Measurements from ENCODE around the gene COL4A2.
A peak's percentile ranks its signal among the peaks of the same experiment; 100 is the strongest.

Gene COL4A2

DNA sequence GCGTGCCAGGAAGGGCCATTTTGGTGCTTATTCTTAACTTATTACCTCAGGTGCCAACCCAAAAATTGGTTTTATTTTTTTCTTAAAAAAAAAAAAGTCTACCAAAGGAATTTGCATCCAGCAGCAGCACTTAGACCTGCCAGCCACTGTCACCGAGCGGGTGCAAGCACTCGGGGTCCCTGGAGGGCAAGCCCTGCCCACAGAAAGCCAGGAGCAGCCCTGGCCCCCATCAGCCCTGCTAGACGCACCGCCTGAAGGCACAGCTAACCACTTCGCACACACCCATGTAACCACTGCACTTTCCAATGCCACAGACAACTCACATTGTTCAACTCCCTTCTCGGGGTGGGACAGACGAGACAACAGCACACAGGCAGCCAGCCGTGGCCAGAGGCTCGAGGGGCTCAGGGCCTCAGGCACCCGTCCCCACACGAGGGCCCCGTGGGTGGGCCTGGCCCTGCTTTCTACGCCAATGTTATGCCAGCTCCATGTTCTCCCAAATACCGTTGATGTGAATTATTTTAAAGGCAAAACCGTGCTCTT is 205.2 kb downstream of the COL4A2 start:
- DNase-seq: no peak

DNA sequence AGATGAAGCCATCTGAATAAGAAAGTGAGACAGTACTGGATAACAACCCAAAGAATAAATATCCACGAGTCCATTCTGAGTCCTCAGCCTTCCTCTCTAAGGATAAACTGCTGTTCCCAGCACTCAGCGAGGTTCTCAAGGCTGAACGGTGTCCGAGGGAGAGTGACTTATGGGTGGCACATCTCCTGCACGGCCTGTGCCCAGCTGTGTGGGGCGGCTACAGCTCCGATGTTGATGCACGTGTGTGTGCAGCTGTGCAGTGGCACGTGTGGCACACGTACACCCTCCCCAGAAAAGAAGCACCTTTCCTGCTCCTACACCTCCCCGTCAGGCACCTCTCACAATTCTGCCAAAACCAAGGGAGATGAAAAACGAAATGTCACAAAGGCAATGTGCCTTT is 209.4 kb downstream of the COL4A2 start:
- no peak for DNase-seq

DNA sequence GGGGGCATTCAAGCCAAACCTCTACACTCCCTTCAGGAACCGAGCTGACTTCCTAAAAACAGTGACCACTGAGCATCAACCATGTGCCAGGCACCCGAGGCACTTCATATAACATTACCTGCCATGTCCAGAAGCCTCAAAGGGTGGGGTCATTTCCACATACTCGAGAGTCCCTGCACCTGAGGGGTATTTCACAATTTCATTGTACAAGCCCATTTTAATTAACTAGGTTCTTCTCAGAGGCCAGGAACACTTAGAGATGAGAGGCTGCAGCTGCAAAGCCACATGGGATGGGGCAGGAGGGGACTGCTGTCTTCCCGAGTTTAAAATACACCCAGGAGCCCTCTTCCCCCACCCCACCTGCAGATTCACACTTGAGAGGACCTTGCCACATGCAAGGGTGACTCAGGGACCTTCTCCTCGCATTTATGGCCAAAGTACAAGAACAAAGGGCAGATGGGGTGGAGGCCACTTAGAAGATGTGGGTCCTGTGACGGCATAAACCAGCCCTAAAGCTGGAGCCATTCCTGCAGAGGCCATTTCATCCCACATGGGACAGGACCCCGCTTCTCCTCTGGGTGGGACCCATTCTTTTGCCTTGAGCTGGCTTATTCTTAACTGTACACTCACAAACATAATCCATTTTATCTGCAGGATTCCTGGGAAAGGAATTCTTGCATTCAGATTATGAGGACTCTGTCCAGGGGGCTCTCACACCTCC is 210.6 kb downstream of the COL4A2 start:
- DNase-seq: no peak

DNA sequence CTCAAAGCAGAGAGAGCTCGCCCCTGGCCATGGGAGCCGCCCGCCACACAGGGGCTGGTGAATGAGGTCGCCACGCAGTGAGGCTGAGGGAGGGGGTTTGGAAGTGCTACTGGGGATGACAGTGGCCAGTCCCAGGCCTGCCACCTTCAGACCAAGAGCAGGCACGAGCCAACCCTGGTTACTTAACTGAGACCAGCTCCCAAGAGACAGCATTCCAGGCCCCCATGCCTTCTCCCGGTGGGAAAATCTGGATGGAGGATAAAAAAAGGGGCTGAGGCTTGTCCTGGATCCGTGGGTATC is 211.1 kb downstream of the COL4A2 start:
- DNase-seq: no peak

DNA sequence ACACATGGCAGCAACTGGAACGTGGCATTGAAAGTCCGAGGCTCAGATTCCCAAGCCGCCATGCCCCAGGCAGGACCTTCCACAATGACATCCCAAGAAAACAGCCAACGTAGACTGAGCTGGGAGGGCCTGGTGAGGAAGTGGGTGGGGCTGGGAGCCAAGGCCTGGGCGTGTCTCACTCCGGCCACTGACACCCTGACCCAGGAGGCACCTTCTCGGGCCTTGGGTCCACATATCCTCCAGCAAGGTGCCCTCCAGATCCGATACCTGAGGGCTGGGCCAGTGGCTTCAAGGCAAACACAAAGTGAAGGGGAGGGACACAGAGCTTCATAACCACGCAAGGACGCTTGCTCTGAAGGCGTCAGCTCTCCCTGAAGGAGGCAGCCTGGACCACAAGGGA is 211.5 kb downstream of the COL4A2 start:
- no peak for DNase-seq

DNA sequence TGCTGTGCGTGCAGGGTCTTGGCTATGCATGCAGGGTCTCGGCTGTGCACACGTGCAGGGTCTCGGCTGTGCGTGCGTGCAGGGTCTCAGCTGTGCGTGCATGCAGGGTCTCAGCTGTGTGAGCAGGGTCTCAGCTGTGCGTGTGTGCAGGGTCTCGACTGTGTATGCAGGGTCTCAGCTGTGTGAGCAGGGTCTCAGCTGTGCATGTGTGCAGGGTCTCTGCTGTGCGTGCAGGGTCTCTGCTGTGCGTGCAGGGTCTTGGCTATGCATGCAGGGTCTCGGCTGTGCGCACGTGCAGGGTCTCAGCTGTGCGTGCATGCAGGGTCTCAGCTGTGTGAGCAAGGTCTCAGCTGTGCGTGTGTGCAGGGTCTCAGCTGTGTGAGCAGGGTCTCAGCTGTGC is 212.0 kb downstream of the COL4A2 start:
- no peak for DNase-seq

DNA sequence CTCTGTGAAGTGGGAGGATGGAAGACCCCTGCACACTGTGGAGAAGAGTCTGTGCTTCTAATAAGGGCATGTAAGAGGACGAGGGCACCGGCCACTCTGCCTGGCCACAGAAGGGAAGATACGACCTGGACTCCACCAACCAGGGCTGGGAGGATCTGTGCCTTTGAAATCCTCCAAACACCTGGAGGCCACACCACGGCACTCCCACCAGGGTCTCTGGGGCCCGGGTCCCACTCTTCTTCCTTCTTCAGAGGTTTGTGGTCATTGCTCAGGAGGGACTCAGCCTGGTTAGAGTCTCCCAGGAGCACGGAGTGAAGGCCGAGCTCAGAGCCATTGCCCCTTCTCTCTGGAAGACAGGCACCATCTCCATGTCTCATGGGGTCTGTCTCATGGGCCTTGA is 212.4 kb downstream of the COL4A2 start:
- DNase-seq: no peak

DNA sequence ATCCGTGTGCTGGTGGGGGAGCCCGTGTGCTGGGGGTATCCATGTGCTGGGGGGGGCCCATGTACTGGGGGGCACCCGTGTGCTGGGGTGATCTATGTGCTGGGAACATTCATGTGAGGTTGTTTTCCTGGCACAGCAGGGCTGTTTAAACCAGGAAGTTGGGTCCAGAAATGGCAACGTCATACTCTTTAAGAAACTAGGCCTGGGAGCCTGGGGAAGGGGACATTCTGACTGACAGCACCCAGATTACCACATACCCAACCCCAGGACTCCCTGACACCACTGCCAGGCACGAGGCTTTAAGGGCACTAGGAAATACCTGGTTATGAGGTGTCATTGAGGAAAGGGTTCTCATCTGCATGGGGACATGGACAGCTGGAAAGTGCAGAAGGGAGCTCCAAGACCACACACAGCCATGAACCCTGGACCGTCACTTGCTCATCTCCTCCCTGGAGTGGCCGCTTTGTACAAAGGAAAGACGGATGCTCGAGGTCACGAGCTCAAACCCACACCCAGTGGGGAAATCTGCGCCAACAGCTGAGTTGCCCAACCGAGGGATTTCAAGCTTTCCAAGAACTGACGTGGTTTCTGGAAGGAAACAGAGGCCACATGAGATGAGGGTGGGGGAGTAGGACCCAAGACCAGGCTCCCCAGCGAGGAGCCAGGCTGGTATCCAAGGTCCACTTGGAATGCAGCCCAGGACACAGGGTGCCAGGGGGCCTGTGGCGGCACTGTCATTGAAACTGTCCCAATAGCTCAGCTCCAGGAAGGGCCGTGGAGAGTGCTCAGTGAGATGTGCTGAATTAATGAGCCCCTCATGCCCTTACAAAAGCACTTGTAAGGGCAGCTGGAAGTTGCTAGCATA is 213.6 kb downstream of the COL4A2 start:
- peak in 49 of 51 donors; percentile 11 to 92 (median 75) for DNase-seq

DNA sequence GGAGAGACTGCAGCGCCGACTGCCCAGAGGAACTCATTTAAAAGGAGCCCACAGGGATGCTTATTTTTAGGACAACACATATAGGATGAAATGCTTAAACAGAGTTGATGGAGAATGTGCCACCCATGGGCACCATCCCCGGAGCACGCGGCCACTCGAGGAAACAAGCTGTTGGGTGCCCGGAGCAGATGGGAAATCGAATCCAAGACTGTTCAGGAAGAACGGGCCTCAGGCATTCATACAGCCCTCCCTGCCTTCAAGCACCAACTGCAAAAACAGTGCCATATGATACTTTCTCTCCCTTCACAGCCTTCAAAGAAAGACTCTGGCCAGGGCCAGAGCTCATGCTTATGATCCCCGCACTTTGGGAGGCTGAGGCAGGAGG is 214.2 kb downstream of the COL4A2 start:
- DNase-seq: peak in 1 of 51 donors; percentile 51

DNA sequence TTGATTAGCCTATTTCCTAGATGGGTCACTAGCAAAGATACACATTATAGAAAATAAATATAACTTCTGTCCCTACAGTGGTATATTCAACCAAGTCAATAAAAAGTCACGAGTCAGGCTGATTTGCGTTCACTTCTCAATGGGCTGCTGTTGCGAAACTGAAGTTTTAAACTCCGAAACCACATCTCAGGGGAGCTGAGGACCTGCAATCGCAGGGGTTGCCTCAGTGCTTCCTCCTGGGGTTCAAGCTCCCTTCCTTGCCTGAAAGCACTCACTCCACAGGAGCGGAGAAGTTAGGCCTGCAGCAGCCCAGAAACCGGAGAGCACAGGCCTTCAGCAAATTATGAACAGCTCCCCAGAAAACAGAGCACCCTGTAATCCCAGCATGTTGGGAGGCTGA is 214.9 kb downstream of the COL4A2 start:
- no peak for DNase-seq

DNA sequence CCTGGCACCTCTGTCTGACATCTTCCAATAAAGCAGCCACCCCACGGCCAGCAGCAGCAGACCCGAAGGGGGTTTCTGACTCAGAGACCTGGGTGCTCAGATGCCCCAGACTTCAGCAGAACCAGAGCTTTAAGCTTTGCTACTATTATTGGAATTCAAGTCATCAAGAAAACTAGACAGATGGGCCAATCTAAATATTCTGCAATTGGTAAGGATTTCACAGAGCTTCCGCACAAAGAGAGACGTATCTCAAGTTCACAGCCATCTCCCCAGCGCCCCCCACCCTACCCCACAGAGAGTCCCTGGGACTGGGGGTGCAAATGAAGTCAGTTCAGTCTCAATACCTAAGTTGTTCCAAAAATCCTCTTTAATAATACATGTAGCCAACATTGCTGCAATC is 215.6 kb downstream of the COL4A2 start:
- DNase-seq: no peak

DNA sequence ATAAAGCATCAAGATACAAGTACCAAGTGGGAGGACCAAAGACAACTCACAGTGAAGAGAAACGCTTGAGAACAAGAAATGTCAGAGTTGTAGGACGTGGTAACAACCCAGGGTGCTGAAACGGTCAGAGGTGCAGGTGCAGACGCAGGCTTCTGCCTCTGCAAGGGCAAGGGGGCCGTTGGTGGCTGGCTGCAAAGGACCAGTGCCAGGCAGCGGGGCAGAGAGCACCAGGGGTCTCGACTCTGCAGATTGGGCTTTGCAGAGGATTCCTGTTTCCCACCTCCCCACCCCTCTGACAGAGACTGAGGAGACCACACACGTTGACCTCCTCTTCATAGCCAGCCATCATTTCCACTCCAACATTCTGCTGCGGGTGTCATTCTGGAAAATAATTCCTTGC is 216.1 kb downstream of the COL4A2 start:
- DNase-seq: no peak

DNA sequence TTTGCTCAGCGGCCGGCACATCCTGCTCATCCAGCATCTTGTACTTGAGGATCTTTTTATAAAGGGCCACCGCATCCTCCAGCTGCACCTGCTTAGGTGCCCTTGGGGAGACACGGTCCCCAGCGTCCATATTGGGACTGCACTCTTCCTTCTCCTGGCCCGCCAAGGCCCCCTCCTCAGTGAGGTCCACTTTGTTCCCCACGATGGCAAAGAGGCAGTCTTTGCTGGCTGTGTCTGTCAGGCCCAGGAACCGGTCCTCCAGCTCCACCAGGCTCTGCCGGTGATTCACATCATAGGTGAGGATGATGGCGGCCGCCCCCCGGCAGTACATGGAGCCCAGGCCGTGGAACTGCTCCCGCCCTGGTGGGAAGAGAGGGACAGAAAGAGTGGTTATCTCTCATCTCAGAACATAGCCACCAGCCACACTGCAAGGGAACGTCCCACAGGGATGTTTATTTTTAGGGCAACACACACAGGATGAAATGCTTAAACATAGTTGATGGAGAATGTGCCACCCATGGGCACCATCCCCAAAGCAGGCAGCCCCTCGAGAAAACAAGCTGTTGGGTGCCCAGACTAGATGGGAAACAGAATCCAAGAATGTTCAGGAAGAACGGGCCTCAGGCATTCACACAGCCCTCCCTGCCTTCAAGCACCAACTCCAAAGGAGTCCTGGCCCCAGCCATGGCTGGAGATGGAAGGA is 216.9 kb downstream of the COL4A2 start:
- DNase-seq: no peak

DNA sequence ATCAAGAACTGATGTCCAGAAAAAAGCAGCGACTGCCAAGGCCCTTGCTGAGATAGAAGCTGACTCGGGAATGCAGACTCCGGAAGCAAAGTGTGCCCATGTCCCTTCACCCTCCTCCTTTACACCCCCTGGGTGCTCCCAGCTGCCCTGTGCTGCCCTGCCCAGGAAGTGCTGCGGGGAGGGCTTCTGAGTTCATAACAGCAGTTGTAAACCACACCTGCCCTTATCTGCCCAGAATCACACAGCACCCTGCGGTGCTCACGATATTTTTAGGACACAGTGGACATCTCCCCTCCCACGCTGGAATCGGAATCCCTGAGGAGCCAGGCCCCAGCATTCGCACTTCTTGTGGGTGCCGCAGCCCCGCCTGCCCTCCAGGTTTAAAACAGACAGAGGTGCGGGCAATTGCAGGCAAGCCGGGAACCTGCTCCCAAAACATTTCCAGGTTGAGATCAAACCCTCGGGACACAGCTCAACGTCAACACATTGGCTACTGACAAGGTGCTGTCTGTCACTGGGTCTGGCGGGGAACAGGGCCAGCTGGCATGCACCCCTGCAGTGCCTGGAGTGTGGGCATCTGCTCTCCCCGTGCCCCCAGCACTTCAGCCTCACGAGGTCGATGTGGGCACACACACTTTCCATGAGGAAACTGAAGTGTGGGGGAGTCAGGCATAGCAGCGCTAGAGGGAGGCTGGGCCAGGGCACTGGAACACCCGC is 217.6 kb downstream of the COL4A2 start:
- no peak for DNase-seq

DNA sequence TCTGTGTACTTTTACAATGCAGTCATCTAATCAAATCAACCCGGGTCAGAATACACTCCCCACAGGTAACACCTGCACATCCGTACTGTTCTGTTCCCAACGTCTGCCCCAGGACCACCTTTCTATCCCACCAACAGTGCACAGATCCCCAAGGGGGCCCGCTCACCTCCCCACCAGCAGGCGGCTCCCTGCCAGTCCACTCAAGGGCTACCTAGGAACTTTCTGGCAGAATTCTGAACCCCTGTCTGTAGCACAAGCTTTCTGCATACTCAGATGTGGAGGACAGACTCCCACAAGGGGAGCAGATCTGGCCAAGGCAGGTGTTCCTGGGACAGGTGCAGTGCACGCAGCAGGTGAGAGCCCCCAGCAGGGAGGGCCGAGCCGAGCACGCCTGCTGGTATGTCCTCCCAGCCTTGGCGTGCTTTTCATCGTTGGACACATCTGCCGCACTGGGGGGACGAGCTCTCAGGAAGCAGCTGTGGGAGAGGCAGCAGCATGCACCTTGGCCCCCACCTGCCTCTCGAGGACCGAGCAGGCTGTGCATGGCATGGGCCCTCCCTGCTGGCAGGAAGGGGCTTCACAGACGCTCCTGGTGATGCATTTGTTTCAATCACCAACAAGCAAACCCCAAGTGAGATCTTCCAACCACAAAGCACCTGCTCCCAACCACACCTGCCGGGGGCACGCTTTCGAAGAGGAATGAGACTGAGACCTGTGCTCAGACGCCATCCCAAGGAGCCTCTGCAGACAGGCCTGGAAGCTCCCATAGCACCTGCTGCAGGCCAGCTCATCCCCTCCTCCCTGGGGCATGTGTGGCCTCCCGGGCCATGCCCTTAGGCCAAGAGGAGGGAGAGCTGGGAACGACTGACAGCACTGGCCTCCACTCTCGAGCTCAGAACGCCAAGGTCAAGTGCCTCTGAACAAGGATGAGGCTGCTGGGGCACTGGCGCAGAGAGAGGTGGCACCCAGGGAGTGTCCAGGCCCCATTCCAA is 218.5 kb downstream of the COL4A2 start:
- no peak for DNase-seq

DNA sequence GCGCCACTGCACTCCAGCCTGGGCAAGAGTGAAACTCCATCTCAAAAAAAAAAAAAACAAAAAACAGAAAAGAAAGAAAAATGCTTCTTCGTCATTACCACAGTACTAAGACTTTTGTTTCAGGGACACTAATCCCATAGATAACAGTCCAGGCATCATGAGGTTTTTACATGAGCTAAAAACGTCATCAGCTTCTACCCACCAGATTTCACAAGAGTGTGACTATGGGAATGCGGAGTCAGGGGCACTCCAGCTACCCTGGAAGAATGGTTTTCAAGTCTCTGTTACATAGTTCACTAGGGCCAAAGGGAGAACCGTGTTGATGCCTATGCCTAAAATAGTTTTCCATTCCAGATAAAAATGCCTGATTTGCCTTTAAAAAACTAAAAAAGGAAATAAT is 221.3 kb downstream of the COL4A2 start:
- DNase-seq: no peak

DNA sequence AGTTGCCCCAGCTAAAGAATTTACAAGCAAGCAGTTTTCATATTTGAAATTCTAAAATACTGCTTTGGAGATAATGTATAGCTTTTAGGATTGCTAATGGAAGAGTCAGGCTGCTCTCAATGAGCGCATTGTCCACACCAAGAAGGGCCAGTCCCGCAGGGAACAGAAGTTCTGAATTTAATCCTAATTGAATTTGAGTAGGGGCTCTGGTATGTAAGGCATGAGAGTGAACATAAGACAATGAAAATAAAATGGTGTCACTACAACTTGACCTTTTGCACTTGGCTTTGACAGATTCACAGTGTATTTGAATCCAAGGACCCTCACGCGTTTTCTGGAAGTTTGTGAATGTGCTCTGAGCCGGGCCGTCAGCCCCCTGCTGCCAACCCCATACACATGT is 221.8 kb downstream of the COL4A2 start:
- no peak for DNase-seq

DNA sequence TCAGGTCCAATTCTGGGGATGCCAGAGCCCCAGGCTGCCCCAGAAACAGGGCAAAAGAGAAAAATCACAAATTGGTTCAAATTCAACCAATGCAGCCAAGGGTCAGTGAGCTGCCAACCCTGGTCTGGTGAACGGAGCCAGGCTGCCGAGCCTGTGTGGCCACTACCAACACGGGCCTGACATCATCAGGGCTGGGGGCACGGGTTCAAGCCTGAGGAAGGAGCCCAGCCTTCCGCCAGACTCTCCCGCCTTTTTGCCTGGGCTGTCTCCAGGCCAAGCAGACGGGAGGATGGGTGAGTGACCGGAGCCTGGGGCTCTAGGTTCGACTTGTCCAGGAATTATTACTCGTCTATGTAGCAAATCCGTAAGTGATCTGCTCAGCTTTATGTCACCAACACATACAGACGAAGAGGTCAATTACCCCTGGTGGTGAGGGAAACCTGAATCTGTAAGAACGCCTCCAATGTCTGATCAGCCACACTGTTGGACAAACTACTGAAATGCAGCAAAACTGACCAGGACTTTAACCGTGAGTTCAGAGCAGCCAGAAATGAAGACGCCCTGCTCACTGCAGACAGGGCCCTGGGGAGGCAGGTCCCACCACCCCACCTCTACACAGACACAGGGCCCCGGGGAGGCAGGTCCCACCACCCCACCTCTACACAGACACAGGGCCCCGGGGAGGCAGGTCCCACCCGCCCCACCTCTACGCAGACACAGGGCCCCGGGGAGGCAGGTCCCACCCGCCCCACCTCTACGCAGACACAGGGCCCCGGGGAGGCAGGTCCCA is 222.6 kb downstream of the COL4A2 start:
- peak in 1 of 51 donors; percentile 15 for DNase-seq

DNA sequence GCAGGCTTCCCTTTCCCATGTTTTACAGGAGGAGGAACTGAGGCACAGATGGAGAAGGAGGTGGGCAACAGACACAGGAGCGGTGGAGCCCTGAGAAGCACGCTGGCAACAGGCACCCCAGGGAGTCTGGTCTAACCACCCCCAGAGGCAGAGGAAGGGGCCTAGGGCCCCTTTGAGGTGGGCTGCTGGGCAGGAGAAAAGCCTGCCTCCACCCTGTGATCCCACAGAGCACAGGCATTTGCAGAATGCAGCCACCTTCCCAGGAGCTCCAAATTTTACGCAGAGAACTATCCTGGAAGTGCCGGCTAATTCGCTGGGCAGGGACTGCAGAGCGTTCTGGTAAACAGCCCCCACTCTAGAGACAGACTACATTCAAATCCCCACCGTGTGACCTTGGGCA is 224.0 kb downstream of the COL4A2 start:
- no peak for DNase-seq

DNA sequence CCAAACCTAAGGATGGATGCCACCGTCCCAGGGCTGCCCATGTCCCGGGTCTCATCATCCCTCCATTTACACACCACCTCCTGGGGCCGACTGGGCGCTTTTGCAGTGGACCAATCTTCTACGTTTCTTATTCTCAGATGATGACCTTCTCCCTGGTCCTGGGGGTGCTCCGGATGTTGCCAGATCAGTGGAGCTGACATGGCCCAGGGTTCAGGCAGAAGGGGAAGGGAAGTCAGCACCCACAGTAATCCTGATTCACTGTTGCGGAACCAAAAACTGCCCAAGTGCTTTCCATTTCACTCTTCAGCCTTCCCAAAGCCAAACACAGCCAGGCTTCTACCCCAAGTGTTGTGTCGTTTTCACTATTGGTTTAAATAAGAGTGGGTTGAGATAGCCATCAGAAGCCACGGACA is 224.6 kb downstream of the COL4A2 start:
- peak in 2 of 51 donors; percentile 18 to 28 for DNase-seq
